Caco-2 (cell line): Measurements from ENCODE around the gene CDCA7. TPM values are rescaled to one million over a fixed set of nuclear protein-coding genes. Genes with fewer than 3 reads are reported as not detected.
"Not testable (repeated sequence)": the region's sequence is repeated elsewhere in the genome, so short reads cannot be mapped to it uniquely, and the experiment has no call there.

ENCODE experiments used
- BruUV-seq: library from RNA; stranded (reverse); fragments of 400-500 nt; replicated peaks from 2 replicates; lab custom pipeline; 2021; lab: Mats Ljungman, UMichigan
- CTCF ChIA-PET: fragments of 300-600 bp; sonication (Branson Sonifier 250); formaldehyde crosslinking; loops from one replicate; lab custom pipeline; 2022; ENCODE audit warnings: antibody characterized with exemption; lab: Charles Lee
- POLR2A ChIA-PET: fragments of 300-600 bp; sonication (Branson Sonifier 250); formaldehyde crosslinking; loops from one replicate; lab custom pipeline; 2022; ENCODE audit warnings: antibody characterized with exemption; lab: Charles Lee
- DNase-seq, 2 experiments: peaks; one replicate each; pipeline versions ENCODE4 v3.0.0 to v3.0.0-alpha.2; 2020 to 2022
- H3K27me3 ChIP-seq: replicated peaks from 2 replicates; pipeline ENCODE4 v1.6.0; 2011; ENCODE audit warnings: low read length; ENCODE audit not compliant: control insufficient read depth, insufficient read depth
- H3K36me3 ChIP-seq: 2 replicates; pipeline ENCODE4 v1.5.1; 2011; ENCODE audit warnings: low read length; ENCODE audit not compliant: control insufficient read depth, insufficient read depth
- H3K4me1 ChIP-seq: fragments of 250-450 bp; sonication (Bioruptor Pico); 2 replicates; pipeline ENCODE4 v1.5.1; 2020; ENCODE audit warnings: mild to moderate bottlenecking
- H3K4me3 ChIP-seq: 2 replicates; pipeline ENCODE4 v1.5.1; 2011; ENCODE audit warnings: low read depth, mild to moderate bottlenecking, control low read depth, low read length
- H3K9me3 ChIP-seq: fragments of 250-450 bp; sonication (Bioruptor Pico); 2 replicates; pipeline ENCODE4 v1.5.1; 2020; ENCODE audit warnings: mild to moderate bottlenecking, moderate library complexity
- H3K27ac Mint-ChIP-seq: one replicate; pipeline ENCODE4 v1.8.0; 2022; ENCODE audit warnings: mixed read lengths; ENCODE audit not compliant: unreplicated experiment
- H3K27me3 Mint-ChIP-seq: one replicate; pipeline ENCODE4 v1.8.0; 2022; ENCODE audit warnings: mixed read lengths; ENCODE audit not compliant: insufficient read depth, unreplicated experiment
- H3K36me3 Mint-ChIP-seq: one replicate; pipeline ENCODE4 v1.8.0; 2022; ENCODE audit warnings: mild to moderate bottlenecking, mixed read lengths; ENCODE audit not compliant: insufficient read depth, unreplicated experiment
- H3K4me1 Mint-ChIP-seq: one replicate; pipeline ENCODE4 v1.8.0; 2022; ENCODE audit warnings: low read depth, mixed read lengths; ENCODE audit not compliant: unreplicated experiment
- H3K4me3 Mint-ChIP-seq: one replicate; pipeline ENCODE4 v1.8.0; 2022; ENCODE audit warnings: mild to moderate bottlenecking, moderate library complexity, mixed read lengths; ENCODE audit not compliant: unreplicated experiment
- H3K9me3 Mint-ChIP-seq: one replicate; pipeline ENCODE4 v1.8.0; 2022; ENCODE audit warnings: mixed read lengths; ENCODE audit not compliant: unreplicated experiment
- intact Hi-C: fragments of 100-400 bp; cut with micrococcal nuclease; formaldehyde crosslinking; loops from one replicate; pipeline ENCODE4 v1.10.0; 2022; ENCODE audit not compliant: unreplicated experiment
- total RNA-seq: library from RNA; stranded (reverse); gene quantifications from 2 replicates; pipeline ENCODE4 v1.2.3, GENCODE V29; 2022
- TF ChIP-seq, protein P1 (sequence below), 2 experiments: fragments of 200-600 bp in 1 of 2; IDR thresholded peaks; 1 replicate in 1 of 2; 2 replicates in 1 of 2; pipeline versions ENCODE4 v1.5.1 to v1.8.0; 2011 to 2022; ENCODE audit warnings: antibody characterized with exemption in 1 of 2, control low read depth in 1 of 2, inconsistent platforms in 1 of 2, low read depth in 1 of 2, low read length in 1 of 2, mild to moderate bottlenecking in 1 of 2, moderate library complexity in 1 of 2; ENCODE audit not compliant: insufficient read depth in 1 of 2, severe bottlenecking in 1 of 2, unreplicated experiment in 1 of 2

CDCA7 gene
- total RNA-seq, 1 experiment from 2014 or later, result 58.1 TPM

DNA sequence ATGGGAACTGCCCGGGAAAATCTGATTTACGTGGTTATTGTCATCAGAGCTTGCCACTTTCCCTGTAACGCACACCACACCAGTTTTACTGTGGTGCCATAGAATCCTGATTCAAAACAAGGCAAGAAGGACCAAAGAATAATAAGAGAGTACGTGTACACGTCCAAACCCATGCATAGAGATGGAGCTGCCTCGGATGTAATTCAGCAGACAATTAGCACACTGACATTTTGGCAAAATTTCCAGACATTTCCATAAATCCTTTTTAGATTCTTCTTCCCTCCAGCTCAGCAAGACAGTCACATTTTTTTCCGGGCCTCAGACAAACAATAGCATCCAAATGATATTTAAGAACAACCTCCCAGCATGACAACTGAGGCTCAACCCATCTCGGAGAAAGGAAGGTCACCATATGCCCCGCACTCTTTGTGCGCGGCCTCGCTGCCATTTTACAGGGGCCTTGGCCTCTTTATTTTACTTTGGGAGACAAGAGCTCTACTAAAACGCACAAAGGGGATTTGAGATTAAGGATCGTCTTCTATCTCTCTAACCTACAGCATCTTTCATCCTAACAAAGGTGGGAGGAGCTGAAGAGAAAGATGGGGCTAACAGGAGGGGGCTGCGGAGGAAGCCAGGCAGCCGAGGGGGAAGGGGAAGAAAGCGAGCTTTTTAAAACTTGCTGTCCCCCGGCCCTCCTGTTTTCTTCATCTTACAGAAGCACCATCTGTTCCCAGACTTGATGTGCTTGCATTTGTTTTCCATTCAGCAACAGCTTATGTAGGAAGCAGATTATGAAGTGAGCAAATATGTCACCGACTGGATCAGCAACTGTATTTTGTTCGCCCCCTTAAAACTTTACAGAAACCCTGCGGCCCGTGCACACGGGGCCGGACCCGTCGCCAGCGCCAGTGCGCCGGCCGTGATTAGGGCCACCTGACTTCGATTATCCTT lies 61.0 kb downstream of the CDCA7 start:
- ChIA-PET CTCF (no interaction called here), POLR2A (no interaction called here)
- peaks cover 6% of the 10 kb centered on the region for H3K27me3 Mint-ChIP-seq
- H3K4me1 ChIP-seq, result no peaks in the 10 kb centered on the region
- BruUV-seq, result no TSS peak
- no peaks in the 10 kb centered on the region for H3K9me3 ChIP-seq
- H3K4me1 Mint-ChIP-seq, result no peaks in the 10 kb centered on the region
- intact Hi-C loops, result no loop called here
- H3K27me3 ChIP-seq, result no peaks in the 10 kb centered on the region; the same call in 1 of the 2 replicates
- H3K27ac Mint-ChIP-seq, result no peak overlapping the region
- TF ChIP-seq, protein P1, sequence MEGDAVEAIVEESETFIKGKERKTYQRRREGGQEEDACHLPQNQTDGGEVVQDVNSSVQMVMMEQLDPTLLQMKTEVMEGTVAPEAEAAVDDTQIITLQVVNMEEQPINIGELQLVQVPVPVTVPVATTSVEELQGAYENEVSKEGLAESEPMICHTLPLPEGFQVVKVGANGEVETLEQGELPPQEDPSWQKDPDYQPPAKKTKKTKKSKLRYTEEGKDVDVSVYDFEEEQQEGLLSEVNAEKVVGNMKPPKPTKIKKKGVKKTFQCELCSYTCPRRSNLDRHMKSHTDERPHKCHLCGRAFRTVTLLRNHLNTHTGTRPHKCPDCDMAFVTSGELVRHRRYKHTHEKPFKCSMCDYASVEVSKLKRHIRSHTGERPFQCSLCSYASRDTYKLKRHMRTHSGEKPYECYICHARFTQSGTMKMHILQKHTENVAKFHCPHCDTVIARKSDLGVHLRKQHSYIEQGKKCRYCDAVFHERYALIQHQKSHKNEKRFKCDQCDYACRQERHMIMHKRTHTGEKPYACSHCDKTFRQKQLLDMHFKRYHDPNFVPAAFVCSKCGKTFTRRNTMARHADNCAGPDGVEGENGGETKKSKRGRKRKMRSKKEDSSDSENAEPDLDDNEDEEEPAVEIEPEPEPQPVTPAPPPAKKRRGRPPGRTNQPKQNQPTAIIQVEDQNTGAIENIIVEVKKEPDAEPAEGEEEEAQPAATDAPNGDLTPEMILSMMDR (IDR thresholded peaks at IDR 0.05; ENCODE audit: insufficient read depth in 1 of 2, low read depth in 1 of 2, low read length in 1 of 2, severe bottlenecking in 1 of 2, unreplicated experiment in 1 of 2), result no peak
- H3K36me3 ChIP-seq, result no peaks in the 10 kb centered on the region
- H3K9me3 Mint-ChIP-seq, result no peaks in the 10 kb centered on the region
- H3K4me3 ChIP-seq, result no peak overlapping the region
- no peak overlapping the region for H3K4me3 Mint-ChIP-seq
- DNase-seq, result no peak
- H3K36me3 Mint-ChIP-seq, result no peaks in the 10 kb centered on the region

DNA sequence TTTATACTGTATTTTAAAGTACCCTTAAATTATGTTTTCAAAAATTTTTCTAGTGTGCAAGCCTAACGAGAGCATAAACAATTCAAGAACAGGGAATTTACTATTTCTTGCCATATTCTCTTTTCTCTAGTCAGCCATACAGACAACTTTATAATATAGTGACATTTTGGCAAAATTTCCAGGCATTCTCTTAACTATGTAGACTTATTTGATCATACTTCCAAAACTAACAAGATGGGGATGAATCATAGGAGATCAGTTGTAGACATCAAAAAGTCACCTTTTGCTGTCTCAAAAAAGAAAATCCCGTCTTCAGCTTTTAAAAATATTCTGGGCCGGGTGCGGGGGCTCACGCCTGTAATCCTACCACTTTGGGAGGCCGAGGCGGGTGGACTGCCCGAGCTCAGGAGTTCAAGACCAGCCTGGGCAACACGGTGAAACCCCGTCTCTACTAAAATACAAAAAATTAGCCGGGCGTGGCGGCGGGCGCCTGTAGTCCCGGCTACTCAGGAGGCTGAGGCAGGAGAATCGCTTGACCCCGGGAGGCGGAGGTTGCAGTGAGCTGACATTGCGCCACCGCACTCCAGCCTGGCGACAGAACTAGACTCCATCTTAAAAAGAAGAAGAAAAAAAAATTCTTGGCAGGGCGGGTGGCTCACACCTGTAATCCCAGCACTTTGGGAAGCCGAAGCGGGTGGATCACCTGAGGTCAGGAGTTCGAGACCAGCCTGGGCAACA lies 61.9 kb downstream of the CDCA7 start:
- H3K36me3 Mint-ChIP-seq, H3K4me3 Mint-ChIP-seq, DNase-seq, H3K4me1 Mint-ChIP-seq, H3K27me3 ChIP-seq, H3K9me3 ChIP-seq, CTCF ChIA-PET, H3K4me3 ChIP-seq, H3K9me3 Mint-ChIP-seq, H3K36me3 ChIP-seq, H3K27me3 Mint-ChIP-seq, H3K4me1 ChIP-seq, BruUV-seq, intact Hi-C loops, H3K27ac Mint-ChIP-seq, POLR2A ChIA-PET: not testable (repeated sequence)

DNA sequence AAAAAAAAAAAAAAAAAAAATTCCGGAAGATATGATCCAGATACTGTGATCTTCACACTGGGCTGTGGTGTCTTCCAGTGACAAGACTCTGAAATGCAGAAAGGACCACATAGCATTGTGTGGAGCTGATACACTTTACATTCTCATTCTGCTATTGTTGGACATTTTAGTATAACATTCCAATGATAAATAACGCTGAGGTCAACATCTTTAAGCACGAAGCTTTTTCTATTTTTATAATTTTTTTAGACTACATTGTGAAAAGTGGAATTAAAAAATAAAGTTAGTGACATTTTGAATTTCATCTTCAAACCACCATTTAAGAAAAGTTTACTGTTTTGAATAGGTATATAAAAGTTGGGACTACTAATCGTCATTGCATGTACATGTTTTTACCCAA lies 62.7 kb downstream of the CDCA7 start:
- TF ChIP-seq, protein P1 (IDR thresholded peaks at IDR 0.05; ENCODE audit: insufficient read depth in 1 of 2, low read depth in 1 of 2, low read length in 1 of 2, severe bottlenecking in 1 of 2, unreplicated experiment in 1 of 2), result no peak
- H3K36me3 ChIP-seq, result no peaks in the 10 kb centered on the region
- intact Hi-C loops, result no loop called here
- no peaks in the 10 kb centered on the region for H3K9me3 ChIP-seq
- CTCF ChIA-PET, result no interaction called here
- POLR2A ChIA-PET, result no interaction called here
- H3K27me3 ChIP-seq, result no peaks in the 10 kb centered on the region; the same call in 1 of the 2 replicates
- no peak overlapping the region for H3K4me3 ChIP-seq
- Mint-ChIP-seq H3K4me1 (no peaks in the 10 kb centered on the region), H3K27me3 (peaks cover 11% of the 10 kb centered on the region), H3K27ac (no peak overlapping the region), H3K36me3 (no peaks in the 10 kb centered on the region), H3K4me3 (no peak overlapping the region), H3K9me3 (no peaks in the 10 kb centered on the region)
- H3K4me1 ChIP-seq, result no peaks in the 10 kb centered on the region
- no peak for DNase-seq
- no TSS peak for BruUV-seq
